Uterus (tissue), 2 donors: ENCODE results near the gene RNF125.

Source experiments
- CTCF ChIP-seq, 4 experiments: fragments of 200-600 bp in 2 of 4; fragments of 450-650 bp in 2 of 4; sonication (generic) in 2 of 4; IDR thresholded peaks; one replicate each; pipeline ENCODE4 v1.5.1; 2016 to 2019; ENCODE audit warnings: antibody characterized with exemption in 4 of 4, mild to moderate bottlenecking in 2 of 4, moderate library complexity in 1 of 4
- POLR2A ChIP-seq, 2 donors: fragments of 450-650 bp; IDR thresholded peaks; one replicate each; pipeline ENCODE4 v1.6.1; 2016; ENCODE audit warnings: antibody characterized with exemption in 2 of 2, mild to moderate bottlenecking in 1 of 2, moderate library complexity in 1 of 2

GRCh38 chr18:31996007-31996406 is 22.6 kb upstream of the RNF125 start:
- TF ChIP-seq POLR2A (IDR thresholded peaks at IDR 0.05) (no peak), CTCF (IDR thresholded peaks at IDR 0.05) (no peak)
